CD14-positive monocyte (primary cell): Measurements from ENCODE around the gene CCNQ. TPM values are rescaled to one million over a fixed set of nuclear protein-coding genes. Genes with fewer than 3 reads are reported as not detected.

Source experiments
- DNase-seq, 3 donors: peaks; one replicate each; pipeline ENCODE4 v3.0.0-alpha.2; 2011 to 2022
- H2AFZ ChIP-seq: 2 replicates; pipeline ENCODE4 v1.6.0; 2012; ENCODE audit warnings: mild to moderate bottlenecking, low read depth, low read length, inconsistent platforms; ENCODE audit not compliant: insufficient read depth, poor library complexity, severe bottlenecking
- H3K27ac ChIP-seq, 2 donors: 1 replicate in 1 of 2; 2 replicates in 1 of 2; pipeline ENCODE4 v1.5.1; 2012 to 2013; ENCODE audit warnings: low read length in 2 of 2, control low read depth in 1 of 2, inconsistent platforms in 1 of 2, low read depth in 1 of 2, mild to moderate bottlenecking in 1 of 2
- H3K27me3 ChIP-seq, 2 donors: one replicate each; pipeline versions ENCODE4 v1.6.0 to v1.6.1; 2011 to 2013; ENCODE audit warnings: low read length in 2 of 2; ENCODE audit not compliant: control insufficient read depth in 2 of 2, insufficient read depth in 2 of 2
- H3K36me3 ChIP-seq, 2 donors: replicated peaks in 1 of 2; 1 replicate in 1 of 2; 2 replicates in 1 of 2; pipeline versions ENCODE4 v1.5.1 to v1.6.1; 2012 to 2013; ENCODE audit warnings: low read length in 2 of 2, control low read depth in 1 of 2, inconsistent platforms in 1 of 2, mild to moderate bottlenecking in 1 of 2; ENCODE audit not compliant: insufficient read depth in 2 of 2, control insufficient read depth in 1 of 2
- H3K4me1 ChIP-seq, 2 donors: 1 replicate in 1 of 2; 2 replicates in 1 of 2; pipeline versions ENCODE4 v1.5.1 to v1.6.1; 2012 to 2013; ENCODE audit warnings: low read length in 2 of 2, control low read depth in 1 of 2, inconsistent platforms in 1 of 2, mild to moderate bottlenecking in 1 of 2, moderate library complexity in 1 of 2; ENCODE audit not compliant: insufficient read depth in 2 of 2, control insufficient read depth in 1 of 2
- H3K4me2 ChIP-seq: replicated peaks from 2 replicates; pipeline ENCODE3; 2012; ENCODE audit warnings: low read length, moderate library complexity, mild to moderate bottlenecking; ENCODE audit not compliant: poor library complexity, severe bottlenecking; ENCODE audit errors: extremely low read depth
- H3K4me3 ChIP-seq, 3 experiments: fragments of 200-600 bp in 1 of 3; sonication (generic) in 1 of 3; replicated peaks in 1 of 3; 1 replicate in 2 of 3; 2 replicates in 1 of 3; pipeline ENCODE4 v1.5.1; 2011 to 2013; ENCODE audit warnings: low read length in 3 of 3, mild to moderate bottlenecking in 3 of 3, control low read depth in 2 of 3, low read depth in 2 of 3, inconsistent platforms in 1 of 3, moderate library complexity in 1 of 3
- H3K79me2 ChIP-seq: 2 replicates; pipeline ENCODE4 v1.6.0; 2012; ENCODE audit warnings: mild to moderate bottlenecking, control low read depth, inconsistent platforms, low read length, moderate library complexity; ENCODE audit not compliant: insufficient read depth
- H3K9ac ChIP-seq: 2 replicates; pipeline ENCODE4 v1.6.0; 2017; ENCODE audit warnings: low read length, mild to moderate bottlenecking; ENCODE audit not compliant: insufficient read depth, poor library complexity, severe bottlenecking
- H3K9me3 ChIP-seq, 2 donors: replicated peaks in 1 of 2; 1 replicate in 1 of 2; 2 replicates in 1 of 2; pipeline versions ENCODE4 v1.5.1 to v1.6.1; 2012 to 2013; ENCODE audit warnings: low read length in 2 of 2, control low read depth in 1 of 2; ENCODE audit not compliant: control insufficient read depth in 1 of 2, insufficient read depth in 1 of 2
- H4K20me1 ChIP-seq: 2 replicates; pipeline ENCODE4 v1.6.0; 2012; ENCODE audit warnings: mild to moderate bottlenecking, low read length, control low read depth, moderate library complexity; ENCODE audit not compliant: insufficient read depth
- H3K27ac Mint-ChIP-seq, 7 donors: one replicate each; pipeline ENCODE4 v1.8.0; 2020; ENCODE audit warnings: mild to moderate bottlenecking in 7 of 7, mixed read lengths in 7 of 7, moderate library complexity in 6 of 7, inconsistent platforms in 2 of 7
- H3K27me3 Mint-ChIP-seq, 3 donors: one replicate each; pipeline ENCODE4 v1.8.0; 2021 to 2022; ENCODE audit warnings: low read depth in 3 of 3, mild to moderate bottlenecking in 3 of 3, mixed read lengths in 3 of 3, moderate library complexity in 3 of 3, inconsistent platforms in 1 of 3
- H3K36me3 Mint-ChIP-seq, 2 donors: one replicate each; pipeline ENCODE4 v1.8.0; 2020; ENCODE audit warnings: mixed read lengths in 2 of 2, inconsistent platforms in 1 of 2, mild to moderate bottlenecking in 1 of 2
- H3K4me1 Mint-ChIP-seq: one replicate; pipeline ENCODE4 v1.8.0; 2020; ENCODE audit warnings: mild to moderate bottlenecking, mixed read lengths
- H3K4me3 Mint-ChIP-seq, 2 donors: one replicate each; pipeline ENCODE4 v1.8.0; 2020; ENCODE audit warnings: mild to moderate bottlenecking in 2 of 2, mixed read lengths in 2 of 2, moderate library complexity in 1 of 2
- H3K9me3 Mint-ChIP-seq, 7 donors: one replicate each; pipeline ENCODE4 v1.8.0; 2020 to 2022; ENCODE audit warnings: mixed read lengths in 7 of 7, mild to moderate bottlenecking in 6 of 7, moderate library complexity in 6 of 7, inconsistent platforms in 2 of 7
- WGBS: methylation state at CpG from one replicate; pipeline ENCODE4 v1.1.5; 2013; ENCODE audit warnings: missing lambda C conversion rate; ENCODE audit not compliant: insufficient coverage; 5-methylcytosine and 5-hydroxymethylcytosine counted together
- intact Hi-C, 2 donors: fragments of 100-400 bp; cut with micrococcal nuclease; formaldehyde crosslinking; loops; one replicate each; pipeline versions ENCODE4 v1.15.0 to v1.15.1; 2023
- polyA plus RNA-seq, 3 donors: library from polyadenylated mRNA; depleted of rRNA in 1 of 3; unstranded in 2 of 3; stranded (reverse) in 1 of 3; fragments of 300-500 nt in 2 of 3; fragments of >200 nt in 1 of 3; fragmentation: Illumina TruSeq in 2 of 3; gene quantifications; 1 replicate in 2 of 3; 2 replicates in 1 of 3; pipeline ENCODE4 v1.2.3, GENCODE V29; 2012 to 2021
- TF ChIP-seq, protein P1 (sequence below): fragments of 200-600 bp; IDR thresholded peaks from one replicate; pipeline ENCODE4 v1.8.0; 2022; ENCODE audit warnings: antibody characterized with exemption, mild to moderate bottlenecking

Gene CCNQ
- polyA plus RNA-seq, 3 donors, result 21.8 to 35.6 (median 29.3) TPM

DNA sequence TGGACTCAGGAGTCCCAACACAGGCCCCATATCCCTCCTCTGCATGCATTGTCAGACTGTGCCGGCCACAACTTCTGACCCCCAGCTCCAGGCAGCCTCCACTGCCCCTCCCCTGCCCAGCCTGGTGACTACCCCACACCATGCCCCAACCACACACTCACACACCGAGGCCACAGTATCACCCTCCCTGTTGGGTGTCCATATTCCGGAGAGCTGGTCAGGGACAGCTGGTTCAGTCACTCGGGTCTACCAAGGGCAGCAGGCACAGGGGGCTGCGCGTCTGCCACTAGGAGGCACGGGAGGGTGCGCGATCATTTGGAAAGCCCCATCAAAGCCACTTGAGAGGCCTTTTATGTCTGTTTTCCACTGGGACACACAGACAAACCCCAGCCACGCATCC, 26.3 kb downstream of the CCNQ start:
- intact Hi-C loops, result no loop called here
- Histone ChIP-seq H4K20me1 (no peaks in the 10 kb centered on the region), H3K27ac (no peak overlapping the region), H3K4me3 (no peak overlapping the region), H3K9ac (no peak overlapping the region), H3K36me3 (no peaks in the 10 kb centered on the region), H3K27me3 (no peaks in the 10 kb centered on the region), H3K79me2 (no peaks in the 10 kb centered on the region), H3K9me3 (no peaks in the 10 kb centered on the region), H3K4me2 (no peak overlapping the region), H2AFZ (no peak overlapping the region), H3K4me1 (peaks cover 5 to 7% of the 10 kb centered on the region in 2 donors)
- Mint-ChIP-seq H3K4me3 (no peak overlapping the region), H3K27ac (no peak overlapping the region), H3K9me3 (peaks cover 0 to 5% (median 0%) of the 10 kb centered on the region in 7 donors), H3K4me1 (peaks cover 15% of the 10 kb centered on the region), H3K36me3 (no peaks in the 10 kb centered on the region), H3K27me3 (peaks cover 3 to 5% (median 4%) of the 10 kb centered on the region in 3 donors)
- DNase-seq, result no peak
- TF ChIP-seq, protein P1, sequence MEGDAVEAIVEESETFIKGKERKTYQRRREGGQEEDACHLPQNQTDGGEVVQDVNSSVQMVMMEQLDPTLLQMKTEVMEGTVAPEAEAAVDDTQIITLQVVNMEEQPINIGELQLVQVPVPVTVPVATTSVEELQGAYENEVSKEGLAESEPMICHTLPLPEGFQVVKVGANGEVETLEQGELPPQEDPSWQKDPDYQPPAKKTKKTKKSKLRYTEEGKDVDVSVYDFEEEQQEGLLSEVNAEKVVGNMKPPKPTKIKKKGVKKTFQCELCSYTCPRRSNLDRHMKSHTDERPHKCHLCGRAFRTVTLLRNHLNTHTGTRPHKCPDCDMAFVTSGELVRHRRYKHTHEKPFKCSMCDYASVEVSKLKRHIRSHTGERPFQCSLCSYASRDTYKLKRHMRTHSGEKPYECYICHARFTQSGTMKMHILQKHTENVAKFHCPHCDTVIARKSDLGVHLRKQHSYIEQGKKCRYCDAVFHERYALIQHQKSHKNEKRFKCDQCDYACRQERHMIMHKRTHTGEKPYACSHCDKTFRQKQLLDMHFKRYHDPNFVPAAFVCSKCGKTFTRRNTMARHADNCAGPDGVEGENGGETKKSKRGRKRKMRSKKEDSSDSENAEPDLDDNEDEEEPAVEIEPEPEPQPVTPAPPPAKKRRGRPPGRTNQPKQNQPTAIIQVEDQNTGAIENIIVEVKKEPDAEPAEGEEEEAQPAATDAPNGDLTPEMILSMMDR, result no peak
- 100% methylated on average over 5 of the region's 10 CpGs for WGBS

DNA sequence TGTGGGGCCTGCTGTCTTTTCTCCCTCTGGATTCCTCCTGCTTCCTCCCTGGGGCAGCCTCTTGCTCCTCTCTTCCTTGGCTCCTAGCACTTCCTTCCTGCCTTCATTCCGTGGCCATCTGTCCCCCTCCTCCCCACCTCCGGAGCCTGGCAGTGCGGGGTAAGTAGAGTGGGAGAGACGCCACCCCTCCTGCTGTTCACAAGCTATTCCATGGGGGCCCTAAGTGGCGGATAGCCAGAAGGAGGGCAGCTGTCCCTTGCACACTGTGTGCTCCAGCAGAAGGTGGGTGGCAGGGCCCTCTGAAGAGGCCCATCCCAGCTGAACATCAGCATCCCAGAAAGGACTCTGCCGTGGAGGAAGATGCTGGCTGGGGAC, 27.4 kb downstream of the CCNQ start:
- H3K9me3 Mint-ChIP-seq, result peaks cover 0 to 5% (median 0%) of the 10 kb centered on the region in 7 donors
- Histone ChIP-seq H2AFZ (peak overlapping the region; percentile 46), H3K79me2 (no peaks in the 10 kb centered on the region), H3K27ac (no peak overlapping the region), H3K4me1 (peaks cover 5 to 7% of the 10 kb centered on the region in 2 donors), H3K4me2 (no peak overlapping the region), H3K27me3 (no peaks in the 10 kb centered on the region), H3K9me3 (no peaks in the 10 kb centered on the region), H3K4me3 (no peak overlapping the region), H3K36me3 (no peaks in the 10 kb centered on the region), H3K9ac (no peak overlapping the region), H4K20me1 (no peaks in the 10 kb centered on the region)
- no peak overlapping the region for H3K27ac Mint-ChIP-seq
- H3K4me1 Mint-ChIP-seq, result peaks cover 15% of the 10 kb centered on the region
- WGBS, result 100% methylated on average over 1 of the region's 6 CpGs
- TF ChIP-seq, protein P1, result no peak
- H3K27me3 Mint-ChIP-seq, result peaks cover 3 to 5% (median 3%) of the 10 kb centered on the region in 3 donors
- no peak for DNase-seq
- intact Hi-C loops, result no loop called here
- no peaks in the 10 kb centered on the region for H3K36me3 Mint-ChIP-seq
- no peak overlapping the region for H3K4me3 Mint-ChIP-seq
